A673 (cell line): ENCODE measurements around the gene USP12.

Experiments
- CTCF ChIP-seq: fragments of 300-800, 200-600 bp; sonication (generic); conservative IDR thresholded peaks from 2 replicates; pipeline ENCODE4 v1.5.1; 2017; ENCODE audit warnings: low read depth, mild to moderate bottlenecking, antibody characterized with exemption, low read length, moderate library complexity, mixed read lengths
- EZH2 ChIP-seq: fragments of 200-600 bp; sonication (generic); IDR thresholded peaks from 2 replicates; pipeline ENCODE4 v1.6.1; 2017; ENCODE audit warnings: borderline replicate concordance, low read depth, mild to moderate bottlenecking, mixed read lengths, antibody characterized with exemption, low read length; ENCODE audit not compliant: poor library complexity, severe bottlenecking

- TF ChIP-seq CTCF, result no peak
- no peak for TF ChIP-seq EZH2
Observed at GRCh38 chr13:27036236-27036981, 135.2 kb downstream of the USP12 start.
